Fibroblast of mammary gland (primary cell): ENCODE measurements around the gene SLC30A4.

Source experiments
- DNase-seq: peaks from one replicate; pipeline ENCODE4 v3.0.0-alpha.2; 2010; ENCODE audit warnings: low read depth
- H3K4me3 ChIP-seq: 2 replicates; pipeline ENCODE4 v1.5.1; 2011; ENCODE audit warnings: low read depth, mild to moderate bottlenecking, low read length, moderate library complexity; ENCODE audit not compliant: control insufficient read depth
- CTCF ChIP-seq: conservative IDR thresholded peaks from 2 replicates; pipeline ENCODE4 v1.5.1; 2011; ENCODE audit warnings: low read depth, low read length, inconsistent platforms; ENCODE audit not compliant: control insufficient read depth, insufficient read depth

The SLC30A4 gene

GRCh38 chr15:45495588-45495987 lies 27.0 kb downstream of the SLC30A4 start:
- no peak overlapping the region for H3K4me3 ChIP-seq
- TF ChIP-seq CTCF = no peak
- DNase-seq = no peak

GRCh38 chr15:45489690-45490238 lies 32.8 kb downstream of the SLC30A4 start:
- TF ChIP-seq CTCF = no peak
- DNase-seq = no peak
- H3K4me3 ChIP-seq = no peak overlapping the region

GRCh38 chr15:45486317-45486716 lies 36.2 kb downstream of the SLC30A4 start:
- no peak overlapping the region for H3K4me3 ChIP-seq
- no peak for TF ChIP-seq CTCF
- DNase-seq = no peak

- no peak for TF ChIP-seq CTCF
- DNase-seq = no peak
- no peak overlapping the region for H3K4me3 ChIP-seq
Measured at GRCh38 chr15:45481135-45481534, 41.4 kb downstream of the SLC30A4 start.

GRCh38 chr15:45476410-45476809 lies 46.1 kb downstream of the SLC30A4 start:
- no peak for TF ChIP-seq CTCF
- no peak for DNase-seq
- H3K4me3 ChIP-seq = no peak overlapping the region

GRCh38 chr15:45474799-45475198 lies 47.8 kb downstream of the SLC30A4 start:
- DNase-seq = no peak
- no peak overlapping the region for H3K4me3 ChIP-seq

More at GRCh38 chr15:45474799-45475198, 47.8 kb downstream of the SLC30A4 start:
- TF ChIP-seq CTCF = no peak
